HUES6 (cell line): ENCODE data around the gene BCAS3.

Experiments used
- H3K27ac ChIP-seq: 2 replicates; pipeline ENCODE4 v1.7.0; 2013; ENCODE audit warnings: low read depth, mild to moderate bottlenecking, low read length, inconsistent platforms
- H3K27me3 ChIP-seq: 2 replicates; pipeline ENCODE4 v1.6.1; 2013; ENCODE audit warnings: low read length; ENCODE audit not compliant: control insufficient read depth, insufficient read depth
- H3K36me3 ChIP-seq: 2 replicates; pipeline ENCODE4 v1.6.1; 2013; ENCODE audit warnings: low read length; ENCODE audit not compliant: control insufficient read depth, insufficient read depth
- H3K4me1 ChIP-seq: 2 replicates; pipeline ENCODE4 v1.6.1; 2013; ENCODE audit warnings: low read length; ENCODE audit not compliant: control insufficient read depth, insufficient read depth
- H3K4me3 ChIP-seq: 2 replicates; pipeline ENCODE4 v1.5.1; 2013; ENCODE audit warnings: low read depth, low read length
- H3K9ac ChIP-seq: one replicate; pipeline ENCODE4 v1.6.1; 2013; ENCODE audit warnings: mild to moderate bottlenecking, low read length
- H3K9me3 ChIP-seq: 2 replicates; pipeline ENCODE4 v1.6.1; 2013; ENCODE audit warnings: low read depth, low read length; ENCODE audit not compliant: control insufficient read depth, insufficient read depth

The BCAS3 gene

GRCh38 chr17:61401389-61402072 lies 723.9 kb downstream of the BCAS3 start:
- Histone ChIP-seq H3K4me3 (no peak overlapping the region), H3K27ac (no peak overlapping the region), H3K9me3 (no peaks in the 10 kb centered on the region), H3K36me3 (no peaks in the 10 kb centered on the region), H3K4me1 (peaks cover 36% of the 10 kb centered on the region), H3K9ac (no peak overlapping the region), H3K27me3 (peaks cover 99% of the 10 kb centered on the region)

- Histone ChIP-seq H3K27me3 (peaks cover 99% of the 10 kb centered on the region), H3K9me3 (no peaks in the 10 kb centered on the region), H3K27ac (no peak overlapping the region), H3K36me3 (no peaks in the 10 kb centered on the region), H3K9ac (no peak overlapping the region), H3K4me1 (peaks cover 32% of the 10 kb centered on the region), H3K4me3 (no peak overlapping the region)
Observed at GRCh38 chr17:61402073-61402541, 724.5 kb downstream of the BCAS3 start.

GRCh38 chr17:61402978-61403800 lies 725.5 kb downstream of the BCAS3 start:
- H3K27me3 ChIP-seq = peaks cover 100% of the 10 kb centered on the region
- H3K36me3 ChIP-seq = no peaks in the 10 kb centered on the region
- H3K4me1 ChIP-seq = peaks cover 25% of the 10 kb centered on the region
- no peak overlapping the region for H3K27ac ChIP-seq
- no peak overlapping the region for H3K9ac ChIP-seq
- peak overlapping the region; percentile 38 for H3K4me3 ChIP-seq
- H3K9me3 ChIP-seq = no peaks in the 10 kb centered on the region

GRCh38 chr17:61403801-61404662 lies 726.4 kb downstream of the BCAS3 start:
- Histone ChIP-seq H3K4me3 (peak overlapping the region; percentile 41), H3K4me1 (peaks cover 20% of the 10 kb centered on the region), H3K27me3 (peaks cover 100% of the 10 kb centered on the region), H3K9me3 (no peaks in the 10 kb centered on the region), H3K9ac (no peak overlapping the region), H3K36me3 (no peaks in the 10 kb centered on the region), H3K27ac (no peak overlapping the region)

GRCh38 chr17:61404663-61404912 lies 726.9 kb downstream of the BCAS3 start:
- H3K4me3 ChIP-seq = peak overlapping the region; percentile 41
- H3K36me3 ChIP-seq = no peaks in the 10 kb centered on the region
- H3K27me3 ChIP-seq = peaks cover 100% of the 10 kb centered on the region
- no peak overlapping the region for H3K27ac ChIP-seq
- H3K4me1 ChIP-seq = peaks cover 20% of the 10 kb centered on the region
- no peak overlapping the region for H3K9ac ChIP-seq
- no peaks in the 10 kb centered on the region for H3K9me3 ChIP-seq

- H3K4me1 ChIP-seq = peaks cover 20% of the 10 kb centered on the region
Observed at GRCh38 chr17:61404913-61405685, 727.4 kb downstream of the BCAS3 start.

GRCh38 chr17:61405686-61406536 lies 728.3 kb downstream of the BCAS3 start:
- Histone ChIP-seq H3K27ac (no peak overlapping the region), H3K27me3 (peaks cover 100% of the 10 kb centered on the region), H3K9ac (no peak overlapping the region), H3K36me3 (no peaks in the 10 kb centered on the region), H3K9me3 (no peaks in the 10 kb centered on the region), H3K4me3 (peak overlapping the region; percentile 41; the same call in 1 of the 2 replicates), H3K4me1 (peaks cover 20% of the 10 kb centered on the region)

More at GRCh38 chr17:61404913-61405685, 727.4 kb downstream of the BCAS3 start:
- H3K27ac ChIP-seq = no peak overlapping the region
- H3K4me3 ChIP-seq = peak overlapping the region; percentile 41
- no peaks in the 10 kb centered on the region for H3K9me3 ChIP-seq
- H3K27me3 ChIP-seq = peaks cover 100% of the 10 kb centered on the region
- H3K9ac ChIP-seq = no peak overlapping the region
- H3K36me3 ChIP-seq = no peaks in the 10 kb centered on the region

GRCh38 chr17:61406537-61406845 lies 728.8 kb downstream of the BCAS3 start:
- H3K27ac ChIP-seq = no peak overlapping the region
- peaks cover 100% of the 10 kb centered on the region for H3K27me3 ChIP-seq
- no peak overlapping the region for H3K9ac ChIP-seq
- no peaks in the 10 kb centered on the region for H3K9me3 ChIP-seq
- peaks cover 20% of the 10 kb centered on the region for H3K4me1 ChIP-seq
- H3K36me3 ChIP-seq = no peaks in the 10 kb centered on the region
- no peak overlapping the region for H3K4me3 ChIP-seq

- peaks cover 20% of the 10 kb centered on the region for H3K4me1 ChIP-seq
- H3K9me3 ChIP-seq = no peaks in the 10 kb centered on the region
- no peak overlapping the region for H3K9ac ChIP-seq
- H3K27ac ChIP-seq = no peak overlapping the region
- peaks cover 100% of the 10 kb centered on the region for H3K27me3 ChIP-seq
- no peaks in the 10 kb centered on the region for H3K36me3 ChIP-seq
- no peak overlapping the region for H3K4me3 ChIP-seq
Observed at GRCh38 chr17:61406971-61407911, 729.6 kb downstream of the BCAS3 start.
